Parietal lobe (tissue), 2 donors: ENCODE data around the gene PRDM5. TPM values are rescaled to one million over a fixed set of nuclear protein-coding genes. Genes with fewer than 3 reads are reported as not detected.

Experiments
- small RNA-seq: library from RNA; depleted of rRNA; stranded (forward); fragments of <200 nt; gene quantifications from one replicate; pipeline ENCODE3, GENCODE V24; 2014; ENCODE audit warnings: low replicate concordance
- total RNA-seq: library from RNA; depleted of rRNA; stranded (reverse); fragments of >200 nt; gene quantifications from one replicate; pipeline ENCODE4 v1.2.3, GENCODE V29; 2014

Gene PRDM5
- total RNA-seq, result 15.0 TPM

DNA sequence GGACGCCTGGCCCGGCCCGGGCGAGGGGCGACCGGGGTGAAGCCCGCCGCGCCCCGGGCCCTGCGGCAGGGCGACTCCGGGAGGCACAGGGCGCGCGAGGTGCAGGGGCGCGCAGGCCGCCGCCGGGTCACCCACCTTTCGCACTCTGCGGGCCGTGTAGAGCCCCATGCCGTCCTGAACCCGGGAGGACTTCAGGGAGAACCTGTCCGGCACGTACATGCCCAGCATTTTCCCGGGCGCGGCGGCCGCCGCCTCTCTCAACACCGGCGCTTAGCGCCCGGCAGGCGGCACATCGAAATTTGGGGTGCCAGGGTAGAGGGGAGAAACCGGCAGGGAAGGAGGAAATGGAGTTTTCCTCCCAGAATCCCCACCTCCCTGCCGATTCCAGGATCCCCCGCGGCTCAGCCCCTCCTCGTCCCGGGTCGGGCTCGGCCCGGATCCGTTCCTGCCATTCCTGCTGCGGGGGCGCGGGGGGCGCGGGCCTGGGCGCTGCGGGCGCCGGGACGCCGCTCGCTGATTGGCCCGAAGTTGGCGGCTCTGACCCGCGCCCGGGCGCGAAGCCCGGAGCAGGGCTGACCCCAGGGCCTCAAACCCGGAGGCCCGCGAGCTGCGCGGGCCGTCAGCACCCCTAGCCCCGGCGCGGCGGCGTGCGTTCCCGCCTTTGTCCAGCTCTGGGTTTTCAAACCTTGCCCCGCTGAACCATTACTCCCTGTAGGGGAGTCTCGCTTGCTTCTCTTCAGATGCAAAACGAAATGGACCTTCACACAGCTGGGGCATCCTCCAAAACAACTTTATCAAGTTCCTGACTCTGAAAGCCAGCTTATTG is at the start of gene PRDM5:
PRDM5 (minus strand) TSS at position 346 of the 826 bp plus-strand sequence; CDS start at position 228, 118 bp downstream.

Small RNA genes within 50 kb of the gene (small RNA-seq; reads per million reads assigned to genes)
- not detected for gene RNU6-550P

Other genes starting within 250 kb of the PRDM5 start
- gene NDNF, start 149.8 kb upstream of the PRDM5 start, total RNA-seq, result 4.1 TPM
- gene TNIP3, start 241.6 kb upstream of the PRDM5 start, total RNA-seq, result not detected